GM12874 (cell line): Measurements from ENCODE around the gene PPM1A.

Experiments
- CTCF ChIP-seq: IDR thresholded peaks from 2 replicates; pipeline ENCODE4 v1.5.1; 2011; ENCODE audit warnings: low read depth, mild to moderate bottlenecking, control low read depth, low read length, moderate library complexity; ENCODE audit not compliant: insufficient read depth

The PPM1A gene

GRCh38 chr14:60248697-60249318 lies at the start of gene PPM1A:
Gene PPM1A (plus strand): TSS chr14:60249221. CDS start chr14:60282704, 33,483 bp downstream.
- no peak for TF ChIP-seq CTCF

DNA sequence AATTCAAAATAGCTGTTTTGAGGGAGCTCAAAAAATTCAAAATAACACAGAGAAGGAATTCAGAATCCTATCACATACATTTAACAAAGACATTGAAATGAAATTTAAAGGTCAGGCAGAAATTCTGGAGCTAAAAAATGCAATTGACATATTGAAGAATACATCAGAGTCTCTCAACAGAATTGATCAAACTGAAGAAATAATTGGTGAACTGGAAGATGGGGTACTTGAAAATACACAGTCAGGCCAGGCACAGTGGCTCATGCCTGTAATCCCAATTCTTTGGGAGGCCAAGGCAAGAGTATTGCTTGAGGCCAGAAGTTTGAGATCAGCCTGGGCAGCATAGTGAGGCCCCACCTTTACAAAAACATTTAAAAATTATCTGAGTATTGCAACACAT lies 49.7 kb upstream of the PPM1A start:
- no peak for TF ChIP-seq CTCF

GRCh38 chr14:60204104-60204842 lies 44.7 kb upstream of the PPM1A start:
- TF ChIP-seq CTCF = no peak

DNA sequence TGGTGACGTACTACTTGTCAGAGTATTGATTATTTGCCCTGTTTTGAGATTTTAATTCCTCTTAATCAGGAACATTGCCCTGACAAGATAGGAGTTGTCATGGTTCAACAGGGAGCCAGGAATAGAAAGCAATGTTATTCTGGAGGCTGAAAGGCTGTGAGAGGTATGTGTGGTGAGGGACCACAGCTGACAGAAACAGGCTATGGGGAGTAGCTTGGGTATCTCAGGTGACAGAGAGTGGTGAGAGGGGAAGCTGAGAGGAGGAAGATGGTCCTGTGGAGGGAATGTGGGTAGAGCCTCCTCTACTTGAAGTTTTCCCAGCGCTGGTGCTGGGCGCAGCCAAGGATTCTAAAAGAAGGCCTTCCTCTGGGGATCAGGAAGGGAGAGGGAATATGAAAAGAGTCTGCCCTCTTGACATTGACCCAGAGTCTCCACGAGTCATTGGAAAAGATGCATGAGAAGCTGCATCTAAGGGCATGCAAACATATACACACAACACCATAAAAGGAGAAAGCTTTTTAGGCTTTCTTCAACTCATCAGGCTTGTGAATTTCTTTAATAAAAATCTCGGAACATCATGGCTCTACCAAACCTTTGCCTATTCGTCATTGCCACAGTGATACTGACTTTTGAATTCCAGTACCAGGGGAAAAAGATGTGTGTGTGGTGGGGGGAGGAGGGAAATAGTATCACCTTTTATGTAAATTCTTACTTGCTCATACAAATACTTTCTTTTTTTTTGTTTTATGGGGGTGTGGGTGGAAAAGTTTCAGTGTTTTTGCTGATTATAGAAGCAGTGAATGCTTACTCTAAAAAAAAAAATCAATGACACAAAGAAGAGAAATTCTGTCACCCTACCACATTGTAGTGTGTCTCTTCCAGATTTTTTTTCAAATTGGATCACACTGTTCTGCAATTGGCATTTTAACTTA lies 43.9 kb upstream of the PPM1A start:
- TF ChIP-seq CTCF = no peak

GRCh38 chr14:60206249-60206670 lies 42.8 kb upstream of the PPM1A start:
- TF ChIP-seq CTCF = no peak

DNA sequence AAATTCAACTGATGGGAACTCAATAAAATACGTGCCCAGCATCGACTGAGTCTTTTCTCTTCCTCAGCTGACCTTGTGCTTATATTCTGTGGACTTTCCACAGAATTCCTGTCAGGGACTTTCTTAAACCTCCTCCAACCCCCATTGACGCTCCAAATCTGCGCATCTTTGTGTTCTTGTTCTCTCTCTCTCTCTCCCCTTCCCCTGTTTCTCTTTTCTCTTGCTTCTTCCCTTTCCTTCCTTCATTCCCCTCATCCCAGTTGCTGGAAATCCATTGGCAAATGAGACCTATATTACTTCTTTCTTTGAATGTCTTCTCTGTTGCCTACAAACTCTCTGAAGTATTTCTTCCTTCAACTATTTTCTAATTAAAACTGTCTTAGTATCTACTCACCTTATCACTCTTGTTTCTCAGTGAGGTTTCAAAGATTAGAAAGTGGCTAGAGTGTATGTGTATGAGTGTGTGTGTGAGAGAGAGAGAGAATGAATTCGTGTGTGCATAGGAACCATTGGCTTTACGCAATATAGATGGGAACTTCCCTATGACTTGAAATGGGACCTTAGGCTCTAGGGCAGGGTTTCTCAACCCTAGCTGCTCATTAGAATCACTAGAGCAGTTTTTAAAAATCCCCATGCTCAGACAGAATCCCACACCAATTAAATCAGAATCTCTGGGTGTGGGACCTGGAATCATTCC lies 42.0 kb upstream of the PPM1A start:
- no peak for TF ChIP-seq CTCF
